ENCODE results near the gene MAP3K15.

Gene MAP3K15

DNA sequence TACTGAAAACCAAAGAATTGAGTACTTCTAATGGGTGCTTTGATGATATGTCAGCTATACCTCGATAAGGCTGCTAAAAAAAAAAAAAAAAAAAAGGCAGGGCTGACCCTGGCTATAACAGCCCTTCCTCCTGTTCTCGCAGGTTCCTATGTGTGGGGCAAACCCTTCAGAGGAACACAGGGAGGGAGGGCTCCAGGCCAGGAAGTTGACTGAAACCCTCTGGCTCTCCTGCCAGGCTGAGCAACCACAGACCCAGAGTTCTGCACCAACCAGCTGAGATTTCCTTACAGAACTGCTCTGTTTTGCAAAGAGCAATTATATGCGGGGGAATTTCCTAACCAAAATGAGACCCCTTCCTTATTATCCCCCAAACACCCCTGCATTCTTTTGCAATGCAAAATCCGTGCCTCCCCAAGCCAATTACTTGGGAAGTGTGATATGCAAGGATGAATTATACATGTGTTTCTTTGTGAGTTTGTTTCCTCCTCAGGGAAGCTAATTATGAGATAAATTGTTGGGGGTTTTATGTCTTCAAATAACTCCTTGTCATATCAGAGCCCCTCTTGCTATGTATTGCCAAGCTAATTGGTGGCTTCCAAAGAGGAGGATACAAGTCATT lies 126.0 kb downstream of the MAP3K15 start:
- DNase-seq (ENCODE audit: low read depth), result no peak

GRCh38 chrX:19388741-19389140 lies 126.6 kb downstream of the MAP3K15 start:
- DNase-seq (ENCODE audit: low read depth), result no peak

DNA sequence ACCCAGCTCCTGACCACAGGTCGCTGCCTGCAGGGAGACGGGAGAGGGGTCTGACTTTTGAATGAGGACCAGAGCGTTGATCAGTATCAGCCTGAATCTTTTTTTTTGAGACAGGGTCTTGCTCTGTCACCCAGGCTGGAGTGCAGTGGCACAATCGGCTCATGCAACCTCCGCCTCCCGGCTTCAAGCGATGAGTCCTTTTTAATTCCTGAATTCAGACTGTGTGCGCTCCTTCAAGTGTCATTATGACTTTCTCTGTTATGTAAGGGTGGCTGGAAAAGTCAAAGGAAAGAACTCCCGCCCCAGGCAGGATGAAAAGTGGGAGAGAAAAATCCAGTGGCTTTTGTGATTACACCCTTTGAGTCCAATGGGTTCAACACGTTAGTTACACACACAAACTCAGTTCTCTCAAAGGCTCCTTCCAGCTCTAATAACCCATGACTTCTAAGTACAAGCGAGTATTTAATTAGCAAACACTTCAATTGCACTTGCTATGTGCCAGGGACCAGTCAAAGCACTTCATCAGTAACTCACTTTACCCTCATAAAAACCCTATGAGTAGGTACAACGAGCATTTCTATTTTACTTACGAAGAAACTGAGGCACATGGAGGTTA lies 127.1 kb downstream of the MAP3K15 start:
- no peak for DNase-seq (ENCODE audit: low read depth)

GRCh38 chrX:19386679-19387078 lies 128.6 kb downstream of the MAP3K15 start:
- no peak for DNase-seq (ENCODE audit: low read depth)

- peak; percentile 3 for DNase-seq (ENCODE audit: low read depth)
Observed at GRCh38 chrX:19382555-19383145, 132.7 kb downstream of the MAP3K15 start.

DNA sequence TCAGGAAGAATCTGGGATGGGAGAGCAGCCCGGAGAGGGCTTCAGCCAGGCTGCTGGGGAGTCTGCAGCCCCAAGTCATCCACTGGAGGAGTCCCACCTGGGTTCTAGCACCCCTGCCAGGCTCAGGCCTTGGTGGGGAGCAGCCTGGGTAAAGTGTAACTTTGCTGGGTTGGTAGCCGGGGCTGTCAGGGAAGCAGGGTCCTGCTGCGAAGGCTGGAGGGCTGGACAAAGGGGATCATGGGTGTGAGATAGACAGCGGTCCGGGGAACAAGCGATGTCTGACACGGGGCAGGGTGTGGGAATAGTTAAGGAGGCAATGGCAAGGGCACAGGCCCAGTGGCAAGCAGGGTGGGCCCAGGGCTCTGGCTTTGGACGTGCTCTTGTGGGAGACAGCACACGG lies 134.0 kb downstream of the MAP3K15 start:
- DNase-seq (ENCODE audit: low read depth), result no peak

- DNase-seq (ENCODE audit: low read depth), result no peak
Observed at GRCh38 chrX:19377799-19378198, 137.5 kb downstream of the MAP3K15 start.

- DNase-seq (ENCODE audit: low read depth), result no peak
Observed at GRCh38 chrX:19375546-19375945, 139.8 kb downstream of the MAP3K15 start.

DNA sequence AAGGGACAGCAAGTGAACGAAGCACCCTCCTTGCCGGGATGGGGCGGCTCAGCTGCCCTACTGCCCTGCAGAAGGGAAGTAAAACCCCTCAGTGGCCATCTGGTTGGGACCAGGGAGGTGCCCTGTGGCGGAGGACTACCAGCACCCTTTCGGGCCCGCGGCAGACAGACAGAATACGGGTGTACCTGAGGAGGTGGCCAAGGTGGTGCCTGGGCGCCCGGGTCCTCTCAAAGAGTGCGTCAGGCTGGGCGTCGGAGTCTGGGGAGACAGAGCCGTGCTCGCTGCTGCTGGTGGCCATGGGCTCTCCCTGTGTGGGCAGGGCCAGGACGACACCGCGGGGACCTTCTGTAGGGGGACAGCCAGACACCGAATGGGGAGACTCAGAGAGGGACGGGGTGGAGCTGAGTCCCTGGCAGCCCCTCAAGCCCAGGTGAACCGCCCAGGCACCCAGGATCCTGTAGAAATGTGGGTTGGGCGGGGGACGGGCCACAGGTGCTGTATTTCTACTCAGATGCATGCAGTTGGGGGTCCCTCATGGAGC lies 141.9 kb downstream of the MAP3K15 start:
- DNase-seq (ENCODE audit: low read depth), result no peak

DNA sequence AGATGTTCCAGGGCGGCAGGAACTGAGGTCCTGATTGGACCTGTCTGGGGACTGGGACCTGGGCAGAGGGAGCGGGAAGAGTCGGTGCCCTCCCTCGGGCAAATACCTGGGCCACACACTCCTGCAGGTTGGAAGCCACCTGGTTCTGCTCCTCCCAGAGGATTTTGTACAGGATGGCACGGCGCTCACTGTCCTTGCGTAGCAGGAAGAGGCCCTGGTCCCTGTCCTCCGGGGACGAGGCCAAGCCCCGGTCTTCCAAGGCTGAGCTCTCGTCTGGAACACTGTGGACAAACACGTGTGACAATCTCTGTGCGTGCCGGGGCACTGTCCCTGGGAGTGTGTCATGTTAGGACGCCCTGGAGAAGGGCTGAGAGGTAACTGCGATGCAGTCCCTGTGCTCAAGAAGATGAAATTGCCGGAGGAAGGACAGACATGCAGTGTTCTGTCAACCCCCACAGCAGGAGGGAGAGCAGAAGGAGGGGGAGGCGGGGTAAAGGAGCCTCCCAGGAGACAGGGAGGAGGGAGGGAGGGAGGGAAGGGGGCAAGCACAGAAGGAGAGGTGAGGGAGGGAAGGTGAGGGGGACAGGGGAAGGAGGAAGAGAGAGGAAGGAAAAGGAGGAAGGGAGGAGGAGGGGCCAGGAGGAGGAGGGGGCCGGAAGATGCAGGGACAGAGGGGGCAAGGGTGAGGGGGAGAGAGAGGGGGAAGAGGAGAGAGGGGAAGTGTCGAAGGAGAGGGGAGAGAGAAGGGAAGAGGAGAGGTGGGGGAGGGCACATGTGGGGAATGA lies 142.6 kb downstream of the MAP3K15 start:
- DNase-seq (ENCODE audit: low read depth), result no peak

DNA sequence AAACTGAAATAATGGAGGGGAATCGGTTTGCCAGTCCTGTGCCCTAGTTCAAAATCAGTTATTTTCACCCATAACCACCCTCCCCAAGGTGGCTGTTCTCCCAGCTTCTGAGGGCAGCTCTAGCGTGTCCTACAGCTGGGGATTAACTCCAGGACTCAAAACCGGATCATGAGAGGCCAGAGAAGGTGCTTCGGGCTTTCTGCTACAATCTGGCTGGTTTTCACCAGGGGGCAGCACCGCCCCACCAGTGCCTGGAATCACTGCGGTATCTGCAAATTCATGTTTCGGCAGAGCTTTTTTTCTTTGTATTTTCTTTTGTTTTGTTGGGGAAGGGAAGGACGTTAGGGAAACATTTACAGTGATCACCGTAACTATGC lies 143.2 kb downstream of the MAP3K15 start:
- DNase-seq (ENCODE audit: low read depth), result peak; percentile 34

DNA sequence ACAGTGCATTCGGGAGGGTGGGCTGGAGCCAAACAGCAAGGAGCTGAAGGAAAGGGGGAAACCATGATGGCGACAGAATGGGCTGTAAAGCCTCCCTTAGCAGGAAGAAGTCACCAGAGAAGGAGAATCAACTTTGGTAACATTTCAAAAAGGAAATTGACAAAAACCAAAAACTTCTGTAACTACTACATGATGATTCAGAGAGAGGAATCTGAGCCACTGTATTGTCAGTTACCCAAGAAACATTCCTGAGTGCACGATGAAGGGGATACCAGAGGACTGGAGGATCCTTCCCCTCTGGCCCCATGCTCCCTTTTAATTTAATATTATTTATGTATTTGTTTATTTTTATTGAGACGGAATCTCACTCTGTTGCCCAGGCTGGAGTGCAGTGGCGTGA lies 145.2 kb downstream of the MAP3K15 start:
- DNase-seq (ENCODE audit: low read depth), result peak; percentile 29

- no peak for DNase-seq (ENCODE audit: low read depth)
Observed at GRCh38 chrX:19368576-19368975, 146.7 kb downstream of the MAP3K15 start.

GRCh38 chrX:19361701-19362100 lies 153.6 kb downstream of the MAP3K15 start:
- DNase-seq (ENCODE audit: low read depth), result no peak

DNA sequence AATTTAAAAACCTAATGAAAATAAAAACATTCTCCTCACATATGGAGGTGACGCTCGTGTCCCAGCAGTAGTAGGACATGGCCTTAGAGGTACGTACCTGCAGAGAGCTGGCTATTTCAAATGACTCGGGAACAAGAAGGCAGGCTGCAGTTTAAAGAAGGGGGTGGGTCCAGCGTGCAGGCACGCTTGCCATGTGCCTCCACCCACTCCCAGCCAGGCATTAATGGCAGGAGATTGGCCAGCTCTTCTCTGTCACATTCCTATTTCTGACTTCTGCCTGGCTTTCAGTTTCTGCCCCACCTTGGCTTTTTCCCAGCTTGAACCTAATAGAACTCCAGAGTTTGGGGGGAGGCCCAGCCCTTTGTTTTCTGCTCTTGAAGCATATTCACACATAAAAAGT lies 154.4 kb downstream of the MAP3K15 start:
- DNase-seq (ENCODE audit: low read depth), result no peak

DNA sequence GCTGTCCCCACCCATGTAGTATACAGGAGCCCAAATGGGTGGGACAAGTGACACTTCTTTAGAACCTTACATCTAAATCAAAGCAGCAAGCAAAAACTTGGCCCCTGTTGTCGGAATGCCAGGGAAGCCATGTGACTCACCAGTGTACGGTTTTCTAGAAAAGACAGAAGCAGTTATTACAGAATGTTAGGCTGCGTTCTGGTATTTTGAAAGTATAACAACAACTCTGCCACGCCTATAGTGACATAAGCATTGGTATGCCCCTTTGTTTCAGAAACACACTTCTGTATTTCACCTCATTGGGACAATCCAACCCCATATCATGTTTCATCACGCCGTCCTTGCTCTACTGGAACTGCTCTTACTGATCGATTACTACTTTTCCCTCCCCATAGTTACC lies 156.8 kb downstream of the MAP3K15 start:
- DNase-seq (ENCODE audit: low read depth), result no peak

DNA sequence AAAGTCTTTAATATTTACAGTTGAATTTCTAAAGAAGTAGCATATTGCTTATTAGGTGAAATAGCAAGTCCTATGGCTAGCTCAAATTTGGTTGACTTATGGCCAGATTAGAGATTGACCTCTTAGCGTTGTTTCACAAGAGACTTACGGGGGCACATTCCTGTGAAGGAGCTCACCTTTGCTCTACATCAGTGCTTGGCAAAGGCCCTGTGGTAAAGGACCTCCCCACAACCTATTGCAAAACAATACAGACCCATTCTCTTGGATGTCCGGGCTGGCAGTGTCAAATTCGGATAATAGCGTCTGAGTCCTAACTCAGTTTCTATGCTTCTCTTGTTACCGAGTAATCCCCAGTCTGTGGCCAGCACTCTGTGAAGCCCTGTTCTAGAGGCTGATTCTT lies 160.7 kb downstream of the MAP3K15 start:
- no peak for DNase-seq (ENCODE audit: low read depth)

GRCh38 chrX:19350941-19351384 lies 164.3 kb downstream of the MAP3K15 start:
- DNase-seq (ENCODE audit: low read depth), result no peak

DNA sequence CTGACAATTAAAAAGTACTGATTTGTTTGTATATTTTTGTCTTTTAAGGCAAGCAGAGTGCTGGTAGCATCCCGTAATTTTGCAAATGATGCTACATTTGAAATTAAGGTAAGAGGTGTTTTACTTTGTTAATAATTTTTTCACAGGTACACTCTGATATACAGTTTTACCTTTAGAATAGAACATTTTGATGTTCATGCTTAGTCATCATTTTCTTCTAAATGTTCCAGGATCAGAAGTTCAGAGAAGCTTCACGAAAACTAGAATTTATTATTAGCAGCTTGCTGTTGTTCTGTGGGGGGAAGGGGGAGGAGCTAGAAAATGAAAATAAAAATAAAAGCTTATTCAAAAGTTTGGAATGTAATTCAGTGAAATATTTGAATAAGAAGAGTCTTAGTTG lies 166.0 kb downstream of the MAP3K15 start:
- no peak for DNase-seq (ENCODE audit: low read depth)

DNA sequence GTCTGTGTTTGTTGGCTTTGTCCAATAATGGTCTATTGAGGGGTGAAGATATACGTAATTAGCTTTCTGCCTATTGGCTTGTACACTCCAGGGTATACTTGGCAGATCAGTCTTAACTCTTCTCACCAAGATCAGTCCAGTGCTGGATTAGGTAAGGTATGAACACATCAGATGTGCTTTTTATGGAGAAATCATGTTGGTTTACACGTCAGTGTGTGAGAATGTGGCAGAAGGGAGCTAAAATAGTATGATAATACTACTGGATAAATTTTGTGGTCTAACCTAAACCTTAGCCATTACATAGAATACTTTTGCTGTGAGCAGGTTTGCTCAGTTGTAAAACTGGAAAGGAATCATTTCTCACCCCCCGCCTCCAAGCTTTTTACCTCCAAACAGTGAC lies 167.4 kb downstream of the MAP3K15 start:
- no peak for DNase-seq (ENCODE audit: low read depth)

DNA sequence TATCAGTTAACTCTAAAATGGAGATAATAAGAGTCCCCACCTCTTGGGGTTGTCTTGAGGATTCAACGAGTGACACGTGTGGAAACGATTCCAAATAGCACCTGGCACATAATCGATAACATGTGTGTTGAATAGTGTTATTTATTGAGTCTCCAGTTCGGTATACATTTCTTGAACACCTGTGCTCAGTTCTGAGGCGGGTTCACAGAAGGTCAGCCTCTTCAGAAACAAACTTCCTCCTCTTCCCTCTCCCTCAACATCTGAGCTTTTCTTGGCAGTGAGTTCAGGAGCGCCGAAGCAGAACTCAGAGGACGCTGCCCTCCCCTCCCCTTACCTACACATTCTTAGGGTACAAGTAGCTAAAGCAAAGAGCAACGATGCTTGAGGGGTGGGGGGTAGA lies 170.6 kb downstream of the MAP3K15 start:
- DNase-seq (ENCODE audit: low read depth), result no peak

GRCh38 chrX:19343535-19344408 lies 171.5 kb downstream of the MAP3K15 start, which contains the start of gene PDHA1:
PDHA1 (plus strand) TSS chrX:19343927; CDS start chrX:19344038, 111 bp downstream.
- DNase-seq (ENCODE audit: low read depth), result peak; percentile 77

Measured in stromal cell of bone marrow (primary cell).